ENCODE results near the gene ACTA2. TPM values are rescaled to one million over a fixed set of nuclear protein-coding genes. Genes with fewer than 3 reads are reported as not detected.

Gene ACTA2
- total RNA-seq, 1 donor, result 855 TPM

GRCh38 chr10:88915781-88916180 lies 36.8 kb downstream of the ACTA2 start:
- H2AFZ ChIP-seq (ENCODE audit: low read length), result no peak overlapping the region
- no peaks in the 10 kb centered on the region for H4K20me1 ChIP-seq (ENCODE audit: insufficient read depth, low read length)
- H3K36me3 ChIP-seq (ENCODE audit: insufficient read depth, low read length), result peaks cover 16% of the 10 kb centered on the region
- H3K4me3 ChIP-seq (ENCODE audit: insufficient read depth, low read length), result no peak overlapping the region
- no peaks in the 10 kb centered on the region for H3K79me2 ChIP-seq (ENCODE audit: insufficient read depth, low read length)
- DNase-seq (ENCODE audit: insufficient read length, low spot score, missing footprints), result no peak
- peaks cover 22% of the 10 kb centered on the region for H3K4me1 ChIP-seq (ENCODE audit: insufficient read depth, low read length)
- TF ChIP-seq, protein P1, sequence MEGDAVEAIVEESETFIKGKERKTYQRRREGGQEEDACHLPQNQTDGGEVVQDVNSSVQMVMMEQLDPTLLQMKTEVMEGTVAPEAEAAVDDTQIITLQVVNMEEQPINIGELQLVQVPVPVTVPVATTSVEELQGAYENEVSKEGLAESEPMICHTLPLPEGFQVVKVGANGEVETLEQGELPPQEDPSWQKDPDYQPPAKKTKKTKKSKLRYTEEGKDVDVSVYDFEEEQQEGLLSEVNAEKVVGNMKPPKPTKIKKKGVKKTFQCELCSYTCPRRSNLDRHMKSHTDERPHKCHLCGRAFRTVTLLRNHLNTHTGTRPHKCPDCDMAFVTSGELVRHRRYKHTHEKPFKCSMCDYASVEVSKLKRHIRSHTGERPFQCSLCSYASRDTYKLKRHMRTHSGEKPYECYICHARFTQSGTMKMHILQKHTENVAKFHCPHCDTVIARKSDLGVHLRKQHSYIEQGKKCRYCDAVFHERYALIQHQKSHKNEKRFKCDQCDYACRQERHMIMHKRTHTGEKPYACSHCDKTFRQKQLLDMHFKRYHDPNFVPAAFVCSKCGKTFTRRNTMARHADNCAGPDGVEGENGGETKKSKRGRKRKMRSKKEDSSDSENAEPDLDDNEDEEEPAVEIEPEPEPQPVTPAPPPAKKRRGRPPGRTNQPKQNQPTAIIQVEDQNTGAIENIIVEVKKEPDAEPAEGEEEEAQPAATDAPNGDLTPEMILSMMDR (IDR thresholded peaks at IDR 0.05; ENCODE audit: extremely low read depth, low read depth, low read length), result no peak
- H3K9me3 ChIP-seq (ENCODE audit: low read depth, low read length), result no peaks in the 10 kb centered on the region
- no peaks in the 10 kb centered on the region for H3K27me3 ChIP-seq (ENCODE audit: insufficient read depth, low read length)
- no peak overlapping the region for H3K27ac ChIP-seq (ENCODE audit: low read depth, low read length)
- no peak overlapping the region for H3K4me2 ChIP-seq (ENCODE audit: insufficient read depth, low read length)

DNA sequence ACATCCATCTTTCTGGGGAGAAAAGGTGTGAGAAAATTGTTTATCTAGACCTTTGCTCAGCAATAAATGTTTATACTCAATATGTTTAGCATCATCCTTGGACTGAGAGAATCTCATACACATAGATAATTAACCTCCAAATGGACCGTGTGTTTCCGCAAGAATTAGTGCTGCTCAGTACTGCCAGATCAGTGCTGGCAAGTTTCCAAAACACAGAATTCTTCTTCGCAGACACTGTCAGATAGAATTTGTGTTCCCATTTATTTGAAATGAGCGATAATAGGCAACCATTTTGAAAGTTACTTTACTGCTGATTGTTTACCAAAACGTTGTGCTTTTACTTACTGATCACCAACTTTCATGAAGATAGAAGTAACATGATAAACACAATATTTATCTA lies 38.8 kb downstream of the ACTA2 start:
- no peak for DNase-seq (ENCODE audit: insufficient read length, low spot score, missing footprints)
- TF ChIP-seq, protein P1 (IDR thresholded peaks at IDR 0.05; ENCODE audit: extremely low read depth, low read depth, low read length), result no peak
- Histone ChIP-seq H3K27ac (ENCODE audit: low read depth, low read length) (no peak overlapping the region), H3K4me3 (ENCODE audit: insufficient read depth, low read length) (no peak overlapping the region), H3K27me3 (ENCODE audit: insufficient read depth, low read length) (no peaks in the 10 kb centered on the region), H3K79me2 (ENCODE audit: insufficient read depth, low read length) (no peaks in the 10 kb centered on the region), H3K4me2 (ENCODE audit: insufficient read depth, low read length) (no peak overlapping the region), H3K4me1 (ENCODE audit: insufficient read depth, low read length) (peaks cover 4% of the 10 kb centered on the region), H3K36me3 (ENCODE audit: insufficient read depth, low read length) (peaks cover 16% of the 10 kb centered on the region), H4K20me1 (ENCODE audit: insufficient read depth, low read length) (no peaks in the 10 kb centered on the region), H2AFZ (ENCODE audit: low read length) (no peak overlapping the region), H3K9me3 (ENCODE audit: low read depth, low read length) (no peaks in the 10 kb centered on the region)

GRCh38 chr10:88913127-88913526 lies 39.4 kb downstream of the ACTA2 start:
- H3K4me3 ChIP-seq (ENCODE audit: insufficient read depth, low read length), result no peak overlapping the region
- H3K79me2 ChIP-seq (ENCODE audit: insufficient read depth, low read length), result no peaks in the 10 kb centered on the region
- H3K27me3 ChIP-seq (ENCODE audit: insufficient read depth, low read length), result no peaks in the 10 kb centered on the region
- peak overlapping the region; percentile 6 for H3K27ac ChIP-seq (ENCODE audit: low read depth, low read length)
- H3K4me2 ChIP-seq (ENCODE audit: insufficient read depth, low read length), result no peak overlapping the region
- TF ChIP-seq, protein P1 (IDR thresholded peaks at IDR 0.05; ENCODE audit: extremely low read depth, low read depth, low read length), result no peak
- no peak overlapping the region for H2AFZ ChIP-seq (ENCODE audit: low read length)
- H4K20me1 ChIP-seq (ENCODE audit: insufficient read depth, low read length), result no peaks in the 10 kb centered on the region
- peaks cover 2% of the 10 kb centered on the region for H3K4me1 ChIP-seq (ENCODE audit: insufficient read depth, low read length)
- no peaks in the 10 kb centered on the region for H3K9me3 ChIP-seq (ENCODE audit: low read depth, low read length)
- no peak for DNase-seq (ENCODE audit: insufficient read length, low spot score, missing footprints)
- H3K36me3 ChIP-seq (ENCODE audit: insufficient read depth, low read length), result peaks cover 16% of the 10 kb centered on the region

DNA sequence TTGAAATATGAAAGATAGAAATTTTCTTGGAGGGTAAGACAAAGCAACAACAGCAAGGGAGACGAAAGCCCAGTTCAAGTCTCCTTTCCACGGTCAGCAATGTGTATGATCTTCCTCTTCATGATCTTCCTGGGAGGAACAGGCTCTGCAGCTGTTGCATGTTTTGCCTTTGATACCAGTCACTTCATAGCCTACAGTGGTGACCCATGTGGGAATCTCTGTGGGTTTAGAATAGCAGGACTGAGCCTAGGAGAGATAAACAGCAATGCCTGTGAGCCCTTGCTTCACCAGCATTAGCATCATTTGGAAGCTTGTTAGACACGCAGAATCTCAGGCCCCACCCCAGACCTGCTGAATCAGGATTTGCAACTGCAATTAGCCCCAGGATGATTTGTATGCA lies 40.7 kb downstream of the ACTA2 start:
- Histone ChIP-seq H4K20me1 (ENCODE audit: insufficient read depth, low read length) (no peaks in the 10 kb centered on the region), H3K4me2 (ENCODE audit: insufficient read depth, low read length) (no peak overlapping the region), H2AFZ (ENCODE audit: low read length) (no peak overlapping the region), H3K4me3 (ENCODE audit: insufficient read depth, low read length) (no peak overlapping the region), H3K4me1 (ENCODE audit: insufficient read depth, low read length) (no peaks in the 10 kb centered on the region), H3K9me3 (ENCODE audit: low read depth, low read length) (no peaks in the 10 kb centered on the region), H3K79me2 (ENCODE audit: insufficient read depth, low read length) (no peaks in the 10 kb centered on the region), H3K36me3 (ENCODE audit: insufficient read depth, low read length) (peaks cover 20% of the 10 kb centered on the region), H3K27me3 (ENCODE audit: insufficient read depth, low read length) (no peaks in the 10 kb centered on the region), H3K27ac (ENCODE audit: low read depth, low read length) (no peak overlapping the region)
- DNase-seq (ENCODE audit: insufficient read length, low spot score, missing footprints), result no peak
- TF ChIP-seq, protein P1 (IDR thresholded peaks at IDR 0.05; ENCODE audit: extremely low read depth, low read depth, low read length), result no peak
